ENCODE measurements around the gene SOST.

SOST gene

GRCh38 chr17:43779145-43780125 lies 20.8 kb upstream of the SOST start (continued):
- TF ChIP-seq, protein P1, sequence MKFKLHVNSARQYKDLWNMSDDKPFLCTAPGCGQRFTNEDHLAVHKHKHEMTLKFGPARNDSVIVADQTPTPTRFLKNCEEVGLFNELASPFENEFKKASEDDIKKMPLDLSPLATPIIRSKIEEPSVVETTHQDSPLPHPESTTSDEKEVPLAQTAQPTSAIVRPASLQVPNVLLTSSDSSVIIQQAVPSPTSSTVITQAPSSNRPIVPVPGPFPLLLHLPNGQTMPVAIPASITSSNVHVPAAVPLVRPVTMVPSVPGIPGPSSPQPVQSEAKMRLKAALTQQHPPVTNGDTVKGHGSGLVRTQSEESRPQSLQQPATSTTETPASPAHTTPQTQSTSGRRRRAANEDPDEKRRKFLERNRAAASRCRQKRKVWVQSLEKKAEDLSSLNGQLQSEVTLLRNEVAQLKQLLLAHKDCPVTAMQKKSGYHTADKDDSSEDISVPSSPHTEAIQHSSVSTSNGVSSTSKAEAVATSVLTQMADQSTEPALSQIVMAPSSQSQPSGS (tag by site-specific recombination; IDR thresholded peaks at IDR 0.05; ENCODE audit: low read depth) = no peak
- no peak for TF ChIP-seq ZNF501 (tag by site-specific recombination; IDR thresholded peaks at IDR 0.05)
- TF ChIP-seq ZNF335 (tag by site-specific recombination; conservative IDR thresholded peaks at IDR 0.05) = peak; percentile 88
- TF ChIP-seq ZNF596 (tag by site-specific recombination; IDR thresholded peaks at IDR 0.05) = no peak
- no peak for TF ChIP-seq ZNF37A (tag by site-specific recombination; IDR thresholded peaks at IDR 0.05)
- TF ChIP-seq ZNF843 (tag by site-specific recombination; IDR thresholded peaks at IDR 0.05) = no peak
- TF ChIP-seq ZNF221 (tag by site-specific recombination; IDR thresholded peaks at IDR 0.05; ENCODE audit: borderline replicate concordance) = no peak
- TF ChIP-seq KLF8 (tag by site-specific recombination; IDR thresholded peaks at IDR 0.05) = no peak
- no peak for TF ChIP-seq HOXD13 (CRISPR knock-in tag; IDR thresholded peaks at IDR 0.05; ENCODE audit: borderline replicate concordance)
- TF ChIP-seq YY2 (tag by site-specific recombination; IDR thresholded peaks at IDR 0.05) = no peak
- TF ChIP-seq, protein P2, sequence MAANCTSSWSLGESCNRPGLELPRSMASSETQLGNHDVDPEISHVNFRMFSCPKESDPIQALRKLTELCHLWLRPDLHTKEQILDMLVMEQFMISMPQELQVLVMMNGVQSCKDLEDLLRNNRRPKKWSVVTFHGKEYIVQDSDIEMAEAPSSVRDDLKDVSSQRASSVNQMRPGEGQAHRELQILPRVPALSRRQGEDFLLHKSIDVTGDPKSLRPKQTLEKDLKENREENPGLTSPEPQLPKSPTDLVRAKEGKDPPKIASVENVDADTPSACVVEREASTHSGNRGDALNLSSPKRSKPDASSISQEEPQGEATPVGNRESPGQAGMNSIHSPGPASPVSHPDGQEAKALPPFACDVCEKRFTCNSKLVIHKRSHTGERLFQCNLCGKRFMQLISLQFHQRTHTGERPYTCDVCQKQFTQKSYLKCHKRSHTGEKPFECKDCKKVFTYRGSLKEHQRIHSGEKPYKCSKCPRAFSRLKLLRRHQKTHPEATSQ (tag by site-specific recombination; IDR thresholded peaks at IDR 0.05) = no peak
- no peak for TF ChIP-seq ZSCAN30 (tag by site-specific recombination; IDR thresholded peaks at IDR 0.05)
- TF ChIP-seq ELK4 (IDR thresholded peaks at IDR 0.05; ENCODE audit: borderline replicate concordance, low read depth, low read length) = no peak
- no peak for TF ChIP-seq ZNF23 (tag by site-specific recombination; IDR thresholded peaks at IDR 0.05; ENCODE audit: borderline replicate concordance)
- no peak for TF ChIP-seq ZNF157 (tag by site-specific recombination; IDR thresholded peaks at IDR 0.05)
- TF ChIP-seq, protein P3, sequence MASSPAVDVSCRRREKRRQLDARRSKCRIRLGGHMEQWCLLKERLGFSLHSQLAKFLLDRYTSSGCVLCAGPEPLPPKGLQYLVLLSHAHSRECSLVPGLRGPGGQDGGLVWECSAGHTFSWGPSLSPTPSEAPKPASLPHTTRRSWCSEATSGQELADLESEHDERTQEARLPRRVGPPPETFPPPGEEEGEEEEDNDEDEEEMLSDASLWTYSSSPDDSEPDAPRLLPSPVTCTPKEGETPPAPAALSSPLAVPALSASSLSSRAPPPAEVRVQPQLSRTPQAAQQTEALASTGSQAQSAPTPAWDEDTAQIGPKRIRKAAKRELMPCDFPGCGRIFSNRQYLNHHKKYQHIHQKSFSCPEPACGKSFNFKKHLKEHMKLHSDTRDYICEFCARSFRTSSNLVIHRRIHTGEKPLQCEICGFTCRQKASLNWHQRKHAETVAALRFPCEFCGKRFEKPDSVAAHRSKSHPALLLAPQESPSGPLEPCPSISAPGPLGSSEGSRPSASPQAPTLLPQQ (tag by site-specific recombination; IDR thresholded peaks at IDR 0.05) = no peak
- no peak for TF ChIP-seq ZNF837 (tag by site-specific recombination; IDR thresholded peaks at IDR 0.05)
- no peak for TF ChIP-seq ZNF311 (tag by site-specific recombination; IDR thresholded peaks at IDR 0.05; ENCODE audit: borderline replicate concordance)
- TF ChIP-seq ZNF624 (tag by site-specific recombination; IDR thresholded peaks at IDR 0.05) = no peak
- no peak for TF ChIP-seq ZNF121 (tag by site-specific recombination; IDR thresholded peaks at IDR 0.05)
- no peak for TF ChIP-seq ZNF830 (tag by site-specific recombination; IDR thresholded peaks at IDR 0.05; ENCODE audit: low read depth)
- TF ChIP-seq ZNF132 (tag by site-specific recombination; IDR thresholded peaks at IDR 0.05; ENCODE audit: borderline replicate concordance) = no peak
- no peak for TF ChIP-seq ZNF155 (tag by site-specific recombination; IDR thresholded peaks at IDR 0.05)
- no peak for TF ChIP-seq SCRT2 (tag by site-specific recombination; IDR thresholded peaks at IDR 0.05)
- no peak for TF ChIP-seq ZNF214 (tag by site-specific recombination; IDR thresholded peaks at IDR 0.05; ENCODE audit: borderline replicate concordance)
- TF ChIP-seq ZNF169 (tag by site-specific recombination; IDR thresholded peaks at IDR 0.05) = no peak
- no peak for TF ChIP-seq ZNF354C (tag by site-specific recombination; IDR thresholded peaks at IDR 0.05; ENCODE audit: borderline replicate concordance, low read depth)
- no peak for TF ChIP-seq ZNF10 (tag by site-specific recombination; IDR thresholded peaks at IDR 0.05)
- peak; percentile 39; the same call in 1 of the 2 replicates for TF ChIP-seq ZNF341 (tag by site-specific recombination; IDR thresholded peaks at IDR 0.05; ENCODE audit: low read depth)
- TF ChIP-seq ZFP69B (tag by site-specific recombination; IDR thresholded peaks at IDR 0.05) = no peak
- TF ChIP-seq ZNF792 (tag by site-specific recombination; IDR thresholded peaks at IDR 0.05) = no peak
- TF ChIP-seq ZBTB8A (tag by site-specific recombination; IDR thresholded peaks at IDR 0.05) = 0 out of 2 replicates have a peak, but pooled peaks have one; percentile 3
- TF ChIP-seq ZNF394 (tag by site-specific recombination; IDR thresholded peaks at IDR 0.05; ENCODE audit: borderline replicate concordance) = no peak
- TF ChIP-seq ZNF302 (tag by site-specific recombination; IDR thresholded peaks at IDR 0.05; ENCODE audit: low read depth) = no peak
- TF ChIP-seq ZEB2 (tag by site-specific recombination; IDR thresholded peaks at IDR 0.05) = no peak
- no peak for TF ChIP-seq ZNF530 (tag by site-specific recombination; IDR thresholded peaks at IDR 0.05; ENCODE audit: low read depth)
- TF ChIP-seq ZNF292 (tag by site-specific recombination; IDR thresholded peaks at IDR 0.05; ENCODE audit: borderline replicate concordance, low read depth) = no peak
